KMS-11 (cell line): ENCODE data around the gene CBLB.

Source experiments
- H2AFZ ChIP-seq: fragments of 200-600 bp; sonication (generic); 2 replicates; pipeline ENCODE4 v1.6.1; 2016; ENCODE audit warnings: antibody characterized with exemption, mixed run types, low read depth
- H3K27ac ChIP-seq: fragments of 200-600 bp; sonication (generic); 2 replicates; pipeline ENCODE4 v1.6.1; 2016; ENCODE audit warnings: mild to moderate bottlenecking, mixed run types
- H3K27me3 ChIP-seq: fragments of 200-600 bp; sonication (generic); 2 replicates; pipeline ENCODE4 v1.6.1; 2017; ENCODE audit warnings: mild to moderate bottlenecking, low read depth, mixed run types, moderate library complexity; ENCODE audit not compliant: insufficient read depth
- H3K36me3 ChIP-seq: fragments of 200-600 bp; sonication (generic); 2 replicates; pipeline ENCODE4 v1.6.1; 2017; ENCODE audit warnings: mild to moderate bottlenecking, mixed run types; ENCODE audit not compliant: insufficient read depth
- H3K4me1 ChIP-seq: fragments of 200-600 bp; sonication (generic); 2 replicates; pipeline ENCODE4 v1.6.1; 2016; ENCODE audit warnings: mild to moderate bottlenecking, low read depth, mixed run types; ENCODE audit not compliant: poor library complexity, severe bottlenecking
- H3K4me2 ChIP-seq: fragments of 200-600 bp; sonication (generic); 2 replicates; pipeline ENCODE4 v1.7.0; 2016; ENCODE audit warnings: mild to moderate bottlenecking, mixed run types
- H3K4me3 ChIP-seq: fragments of 200-600 bp; sonication (generic); IDR thresholded peaks from 2 replicates; pipeline ENCODE4 v1.6.1; 2017; ENCODE audit warnings: low read depth, low read length, mixed read lengths; ENCODE audit not compliant: insufficient read depth
- H3K79me2 ChIP-seq: fragments of 200-600 bp; sonication (generic); 2 replicates; pipeline ENCODE4 v1.6.1; 2016; ENCODE audit warnings: low read depth, mixed run types; ENCODE audit not compliant: insufficient read depth
- H3K9ac ChIP-seq: fragments of 200-600 bp; sonication (generic); 2 replicates; pipeline ENCODE4 v1.6.1; 2016; ENCODE audit warnings: mild to moderate bottlenecking, mixed run types
- H4K20me1 ChIP-seq: fragments of 200-600 bp; sonication (generic); 2 replicates; pipeline ENCODE4 v1.6.1; 2016; ENCODE audit warnings: mild to moderate bottlenecking, mixed run types; ENCODE audit not compliant: insufficient read depth
- TF ChIP-seq, protein P1 (sequence below): fragments of 200-600 bp; sonication (generic); conservative IDR thresholded peaks from 2 replicates; pipeline ENCODE4 v1.6.1; 2017; ENCODE audit warnings: low read depth, mild to moderate bottlenecking, antibody characterized with exemption, low read length, moderate library complexity, mixed read lengths

The CBLB gene

DNA sequence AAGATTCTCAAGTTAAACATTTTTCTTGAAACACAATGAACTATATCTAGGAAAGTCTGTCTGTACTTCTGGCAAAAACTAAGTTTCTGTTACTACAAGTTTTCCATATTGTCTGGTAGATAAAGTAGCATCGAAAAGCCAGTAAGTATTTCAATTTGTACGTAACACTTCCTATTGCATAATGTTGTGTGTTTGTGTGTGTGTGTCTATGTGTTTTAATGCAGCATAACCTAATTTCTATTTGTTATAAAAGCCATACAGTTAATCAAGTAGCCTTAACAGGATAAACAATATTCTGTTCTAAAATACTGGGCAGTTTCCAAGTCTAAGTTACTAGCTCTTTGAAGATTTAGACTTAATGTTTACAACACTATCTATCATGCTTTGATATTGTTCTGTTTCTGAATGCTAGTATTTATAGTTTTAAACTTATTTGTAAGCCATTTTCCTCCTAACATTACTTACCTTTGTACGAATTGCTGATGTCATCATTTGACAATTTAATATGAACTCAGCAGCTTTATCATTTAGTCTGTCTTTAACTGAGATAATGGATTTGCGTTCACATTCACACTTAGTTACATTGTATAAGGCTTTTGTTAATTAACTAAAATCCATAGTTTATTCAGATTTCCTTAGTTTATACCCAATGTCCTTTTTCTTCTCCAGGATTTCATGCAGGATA lies 163.9 kb downstream of the CBLB start:
- Histone ChIP-seq H3K9ac (no peak overlapping the region), H2AFZ (no peak overlapping the region), H3K4me3 (no peak overlapping the region), H3K79me2 (no peaks in the 10 kb centered on the region), H3K27me3 (no peaks in the 10 kb centered on the region), H3K4me2 (no peak overlapping the region), H3K36me3 (no peaks in the 10 kb centered on the region), H3K4me1 (no peaks in the 10 kb centered on the region), H4K20me1 (no peaks in the 10 kb centered on the region), H3K27ac (no peak overlapping the region)
- TF ChIP-seq, protein P1, sequence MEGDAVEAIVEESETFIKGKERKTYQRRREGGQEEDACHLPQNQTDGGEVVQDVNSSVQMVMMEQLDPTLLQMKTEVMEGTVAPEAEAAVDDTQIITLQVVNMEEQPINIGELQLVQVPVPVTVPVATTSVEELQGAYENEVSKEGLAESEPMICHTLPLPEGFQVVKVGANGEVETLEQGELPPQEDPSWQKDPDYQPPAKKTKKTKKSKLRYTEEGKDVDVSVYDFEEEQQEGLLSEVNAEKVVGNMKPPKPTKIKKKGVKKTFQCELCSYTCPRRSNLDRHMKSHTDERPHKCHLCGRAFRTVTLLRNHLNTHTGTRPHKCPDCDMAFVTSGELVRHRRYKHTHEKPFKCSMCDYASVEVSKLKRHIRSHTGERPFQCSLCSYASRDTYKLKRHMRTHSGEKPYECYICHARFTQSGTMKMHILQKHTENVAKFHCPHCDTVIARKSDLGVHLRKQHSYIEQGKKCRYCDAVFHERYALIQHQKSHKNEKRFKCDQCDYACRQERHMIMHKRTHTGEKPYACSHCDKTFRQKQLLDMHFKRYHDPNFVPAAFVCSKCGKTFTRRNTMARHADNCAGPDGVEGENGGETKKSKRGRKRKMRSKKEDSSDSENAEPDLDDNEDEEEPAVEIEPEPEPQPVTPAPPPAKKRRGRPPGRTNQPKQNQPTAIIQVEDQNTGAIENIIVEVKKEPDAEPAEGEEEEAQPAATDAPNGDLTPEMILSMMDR, result no peak

GRCh38 chr3:105700575-105700974 lies 168.2 kb downstream of the CBLB start:
- Histone ChIP-seq H3K4me1 (no peaks in the 10 kb centered on the region), H4K20me1 (no peaks in the 10 kb centered on the region), H3K27me3 (no peaks in the 10 kb centered on the region), H3K9ac (no peak overlapping the region), H2AFZ (no peak overlapping the region), H3K4me3 (no peak overlapping the region), H3K27ac (no peak overlapping the region), H3K79me2 (no peaks in the 10 kb centered on the region), H3K4me2 (no peak overlapping the region), H3K36me3 (no peaks in the 10 kb centered on the region)
- TF ChIP-seq, protein P1, result no peak

- no peaks in the 10 kb centered on the region for H3K27me3 ChIP-seq
- no peak overlapping the region for H3K4me2 ChIP-seq
- H3K4me3 ChIP-seq, result no peak overlapping the region
- H3K36me3 ChIP-seq, result no peaks in the 10 kb centered on the region
- H2AFZ ChIP-seq, result no peak overlapping the region
- no peaks in the 10 kb centered on the region for H4K20me1 ChIP-seq
- H3K4me1 ChIP-seq, result no peaks in the 10 kb centered on the region
- TF ChIP-seq, protein P1, result no peak
- no peak overlapping the region for H3K9ac ChIP-seq
- no peaks in the 10 kb centered on the region for H3K79me2 ChIP-seq
- no peak overlapping the region for H3K27ac ChIP-seq
Measured at GRCh38 chr3:105691633-105692032, 177.2 kb downstream of the CBLB start.

- Histone ChIP-seq H3K9ac (no peak overlapping the region), H3K27me3 (no peaks in the 10 kb centered on the region), H3K27ac (no peak overlapping the region), H3K79me2 (no peaks in the 10 kb centered on the region), H3K4me2 (no peak overlapping the region), H4K20me1 (no peaks in the 10 kb centered on the region), H3K4me1 (no peaks in the 10 kb centered on the region), H2AFZ (no peak overlapping the region), H3K4me3 (no peak overlapping the region), H3K36me3 (no peaks in the 10 kb centered on the region)
- TF ChIP-seq, protein P1, result no peak
Measured at GRCh38 chr3:105691053-105691452, 177.8 kb downstream of the CBLB start.
